ENCODE data around the gene SPACA7. TPM values are rescaled to one million over a fixed set of nuclear protein-coding genes. Genes with fewer than 3 reads are reported as not detected.

The SPACA7 gene
- total and polyA plus RNA-seq, 9 of the 15 experiments (the other 6 are each of a cell fraction or from before 2014, with no cell fraction given) = not detected

DNA sequence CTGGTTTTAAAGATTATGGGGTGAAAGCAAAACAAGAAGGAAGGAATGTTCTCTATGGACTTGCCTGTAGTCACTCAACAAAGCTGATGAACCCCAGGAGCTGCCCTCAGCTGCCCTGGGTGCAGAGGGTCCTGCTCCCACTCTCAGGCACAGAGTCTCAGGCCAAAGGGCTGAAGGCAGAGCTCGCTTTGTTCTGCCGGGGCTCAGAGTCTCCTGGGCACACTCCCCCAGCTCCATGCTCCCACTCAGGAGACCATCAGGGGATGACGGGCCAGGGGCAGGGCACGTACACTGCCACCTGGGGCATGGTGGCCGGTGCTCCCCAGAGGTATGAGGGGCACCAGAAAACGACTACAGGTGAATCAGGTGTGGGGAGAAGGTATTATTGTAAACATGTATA, 46.8 kb upstream of the SPACA7 start:
- Histone ChIP-seq H3K9ac (ENCODE audit: insufficient read depth in 1 of 2, low read depth in 2 of 2, low read length in 2 of 2) (no peak overlapping the region), H3K4me1 (replicated peaks in 1 of 2; ENCODE audit: control insufficient read depth in 2 of 2, insufficient read depth in 2 of 2, low read length in 2 of 2) (peaks cover 0 to 4% of the 10 kb centered on the region in 2 experiments; a peak in 1 of 5 replicates), H4K20me1 (replicated peaks; ENCODE audit: control insufficient read depth, insufficient read depth, low read length) (no peaks in the 10 kb centered on the region; the same call in 1 of the 2 replicates), H3K27ac (ENCODE audit: extremely low read depth, low read depth, low read length) (no peak overlapping the region), H3K4me2 (ENCODE audit: insufficient read depth, low read length) (no peak overlapping the region), H2AFZ (ENCODE audit: low read depth, low read length) (no peak overlapping the region), H3K79me2 (ENCODE audit: control insufficient read depth, insufficient read depth, low read length) (no peaks in the 10 kb centered on the region), H3K27me3 (ENCODE audit: control insufficient read depth in 2 of 2, insufficient read depth in 2 of 2, low read length in 2 of 2) (peaks cover 5 to 53% of the 10 kb centered on the region in 2 experiments; a peak in 3 of 5 replicates), H3K4me3 (no peak overlapping the region), H3K9me1 (ENCODE audit: control insufficient read depth, insufficient read depth, low read length) (no peaks in the 10 kb centered on the region), H3K36me3 (ENCODE audit: control insufficient read depth, insufficient read depth, low read length) (no peaks in the 10 kb centered on the region), H3K9me3 (replicated peaks; ENCODE audit: control insufficient read depth, insufficient read depth, low read depth, low read length) (no peaks in the 10 kb centered on the region)
- intact Hi-C loops (cut with micrococcal nuclease) = no loop called here
- FAIRE-seq = no peak
- in situ Hi-C loops (cut with MboI) = loop anchor here (10.0 kb wide), 1 partner anchor 55 kb away; no protein-coding TSS in a partner anchor
- ChIA-PET CTCF (ENCODE audit: low intra/inter-chr PET ratio) (no interaction called here), POLR2A (no interaction called here)
- no peak for ATAC-seq
- no TSS peak for BruUV-seq (replicated peaks)
- 4% methylated on average over 4 of the region's 6 CpGs for WGBS (ENCODE audit: insufficient coverage, low coverage, missing lambda C conversion rate)
- DNase-seq (ENCODE audit: extremely low read depth in 1 of 4, low spot score in 3 of 4) = no peak
- TF ChIP-seq ZNF282 (CRISPR knock-in tag; IDR thresholded peaks at IDR 0.05) (no peak), ZBED1 (IDR thresholded peaks at IDR 0.05) (no peak), ZKSCAN8 (CRISPR knock-in tag; IDR thresholded peaks at IDR 0.05) (no peak), ZNF780A (CRISPR knock-in tag; IDR thresholded peaks at IDR 0.05) (no peak), ZNF76 (CRISPR knock-in tag; IDR thresholded peaks at IDR 0.05; ENCODE audit: borderline replicate concordance) (no peak), SETDB1 (IDR thresholded peaks at IDR 0.05; ENCODE audit: low read length) (no peak), ZNF217 (CRISPR knock-in tag; IDR thresholded peaks at IDR 0.05) (no peak), ZNF766 (CRISPR knock-in tag; conservative IDR thresholded peaks at IDR 0.05) (no peak), ARNT (IDR thresholded peaks at IDR 0.05) (no peak), RBM17 (IDR thresholded peaks at IDR 0.05; ENCODE audit: borderline replicate concordance, low read depth, low read length) (no peak), CEBPG (CRISPR knock-in tag; IDR thresholded peaks at IDR 0.05) (no peak), CEBPG (tag; conservative IDR thresholded peaks at IDR 0.05 in 1 of 2, IDR thresholded peaks at IDR 0.05 in 1 of 2) (no peak), MCM2 (IDR thresholded peaks at IDR 0.05; ENCODE audit: low read depth) (no peak)
- TF ChIP-seq, protein P1, sequence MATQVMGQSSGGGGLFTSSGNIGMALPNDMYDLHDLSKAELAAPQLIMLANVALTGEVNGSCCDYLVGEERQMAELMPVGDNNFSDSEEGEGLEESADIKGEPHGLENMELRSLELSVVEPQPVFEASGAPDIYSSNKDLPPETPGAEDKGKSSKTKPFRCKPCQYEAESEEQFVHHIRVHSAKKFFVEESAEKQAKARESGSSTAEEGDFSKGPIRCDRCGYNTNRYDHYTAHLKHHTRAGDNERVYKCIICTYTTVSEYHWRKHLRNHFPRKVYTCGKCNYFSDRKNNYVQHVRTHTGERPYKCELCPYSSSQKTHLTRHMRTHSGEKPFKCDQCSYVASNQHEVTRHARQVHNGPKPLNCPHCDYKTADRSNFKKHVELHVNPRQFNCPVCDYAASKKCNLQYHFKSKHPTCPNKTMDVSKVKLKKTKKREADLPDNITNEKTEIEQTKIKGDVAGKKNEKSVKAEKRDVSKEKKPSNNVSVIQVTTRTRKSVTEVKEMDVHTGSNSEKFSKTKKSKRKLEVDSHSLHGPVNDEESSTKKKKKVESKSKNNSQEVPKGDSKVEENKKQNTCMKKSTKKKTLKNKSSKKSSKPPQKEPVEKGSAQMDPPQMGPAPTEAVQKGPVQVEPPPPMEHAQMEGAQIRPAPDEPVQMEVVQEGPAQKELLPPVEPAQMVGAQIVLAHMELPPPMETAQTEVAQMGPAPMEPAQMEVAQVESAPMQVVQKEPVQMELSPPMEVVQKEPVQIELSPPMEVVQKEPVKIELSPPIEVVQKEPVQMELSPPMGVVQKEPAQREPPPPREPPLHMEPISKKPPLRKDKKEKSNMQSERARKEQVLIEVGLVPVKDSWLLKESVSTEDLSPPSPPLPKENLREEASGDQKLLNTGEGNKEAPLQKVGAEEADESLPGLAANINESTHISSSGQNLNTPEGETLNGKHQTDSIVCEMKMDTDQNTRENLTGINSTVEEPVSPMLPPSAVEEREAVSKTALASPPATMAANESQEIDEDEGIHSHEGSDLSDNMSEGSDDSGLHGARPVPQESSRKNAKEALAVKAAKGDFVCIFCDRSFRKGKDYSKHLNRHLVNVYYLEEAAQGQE (IDR thresholded peaks at IDR 0.05; ENCODE audit: borderline replicate concordance) = no peak
- TF ChIP-seq, protein P1 (CRISPR knock-in tag; IDR thresholded peaks at IDR 0.05; ENCODE audit: low read depth) = no peak
- TF ChIP-seq, protein P2, sequence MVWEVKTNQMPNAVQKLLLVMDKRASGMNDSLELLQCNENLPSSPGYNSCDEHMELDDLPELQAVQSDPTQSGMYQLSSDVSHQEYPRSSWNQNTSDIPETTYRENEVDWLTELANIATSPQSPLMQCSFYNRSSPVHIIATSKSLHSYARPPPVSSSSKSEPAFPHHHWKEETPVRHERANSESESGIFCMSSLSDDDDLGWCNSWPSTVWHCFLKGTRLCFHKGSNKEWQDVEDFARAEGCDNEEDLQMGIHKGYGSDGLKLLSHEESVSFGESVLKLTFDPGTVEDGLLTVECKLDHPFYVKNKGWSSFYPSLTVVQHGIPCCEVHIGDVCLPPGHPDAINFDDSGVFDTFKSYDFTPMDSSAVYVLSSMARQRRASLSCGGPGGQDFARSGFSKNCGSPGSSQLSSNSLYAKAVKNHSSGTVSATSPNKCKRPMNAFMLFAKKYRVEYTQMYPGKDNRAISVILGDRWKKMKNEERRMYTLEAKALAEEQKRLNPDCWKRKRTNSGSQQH (CRISPR knock-in tag; IDR thresholded peaks at IDR 0.05) = no peak

All from K562 (cell line).